Measurements from ENCODE around the gene ANKRD13D.

GRCh38 chr11:67240576-67241389 lies 48.3 kb upstream of the ANKRD13D start:
- TF ChIP-seq EP300 (IDR thresholded peaks at IDR 0.05): no peak
- TF ChIP-seq CTCF (IDR thresholded peaks at IDR 0.05): no peak
